LHCN-M2 (cell line): Measurements from ENCODE around the gene AHRR. TPM values are rescaled to one million over a fixed set of nuclear protein-coding genes. Genes with fewer than 3 reads are reported as not detected.
A peak's percentile ranks its signal among the peaks of the same experiment; 100 is the strongest.

ENCODE experiments used
- DNase-seq: peaks from one replicate; pipeline ENCODE4 v3.0.0-alpha.2; 2012; ENCODE audit warnings: low read depth
- total RNA-seq: library from RNA; depleted of rRNA; stranded (reverse); fragments of >200 nt; gene quantifications from 2 replicates; pipeline ENCODE4 v1.2.3, GENCODE V29; 2014

The AHRR gene
- total RNA-seq, 1 experiment from 2014 or later, result 52.0 TPM

DNA sequence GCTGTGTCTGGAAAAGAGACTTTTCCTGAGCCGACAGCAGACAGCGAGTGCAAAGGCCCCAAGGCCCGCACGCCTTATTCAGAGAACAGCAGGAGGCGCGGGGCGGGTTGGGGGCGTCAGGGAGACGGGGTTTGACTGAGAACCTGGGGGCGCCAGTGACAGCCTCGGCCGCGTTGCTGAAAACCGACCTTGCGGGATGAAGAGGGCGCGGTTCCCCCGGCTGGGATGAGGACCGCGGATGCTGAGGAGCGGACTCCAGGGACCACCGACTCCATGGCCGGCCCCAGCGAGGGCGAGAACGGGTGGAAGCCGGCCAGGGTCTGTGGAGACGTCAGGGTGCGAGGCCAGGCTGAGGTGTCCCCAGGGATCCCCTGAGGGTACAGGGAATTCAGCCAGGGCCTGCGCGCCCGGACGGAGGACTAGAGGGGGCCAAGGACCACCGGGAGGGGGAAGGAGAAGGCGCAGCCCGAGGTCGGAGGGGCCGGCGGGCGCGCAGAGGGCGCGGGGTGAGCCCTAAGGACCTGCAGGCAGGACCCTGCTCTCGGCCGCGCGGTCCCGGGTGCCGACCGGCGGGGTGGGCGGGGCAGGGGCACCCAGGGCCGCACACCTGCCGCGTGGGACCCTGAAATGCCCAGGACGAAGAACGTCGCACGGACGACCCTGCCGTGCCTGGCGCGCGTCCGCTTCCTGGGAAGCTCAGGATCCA lies 837 bp upstream of the AHRR start:
- DNase-seq, result no peak

DNA sequence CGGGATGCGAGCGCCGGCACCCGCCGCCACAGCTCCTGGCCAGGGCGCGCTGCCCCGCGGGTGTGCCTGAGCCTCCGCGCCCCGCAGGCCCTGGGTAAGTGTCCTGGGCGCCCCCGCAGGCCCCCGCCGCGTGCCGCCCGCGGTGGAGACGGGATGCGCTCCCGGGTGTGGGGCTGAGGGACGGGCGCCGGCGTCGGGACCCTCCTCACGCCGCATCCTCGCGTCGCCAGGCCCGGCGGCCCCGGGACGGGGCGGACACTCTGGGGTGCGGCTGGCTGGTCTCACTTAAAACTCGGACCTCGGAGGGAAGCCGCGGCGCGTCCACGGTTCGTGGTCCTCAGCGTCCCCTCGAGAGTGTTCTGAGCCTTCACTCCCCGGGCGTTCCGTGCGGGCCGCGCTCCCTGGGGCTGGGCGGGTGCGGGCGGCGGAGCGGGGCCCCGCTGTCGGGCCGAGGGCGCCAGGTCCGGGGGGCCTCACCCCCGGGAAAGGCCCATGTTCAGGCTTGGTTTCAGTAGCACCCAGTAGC lies 275 bp downstream of the AHRR start:
- DNase-seq, result no peak

DNA sequence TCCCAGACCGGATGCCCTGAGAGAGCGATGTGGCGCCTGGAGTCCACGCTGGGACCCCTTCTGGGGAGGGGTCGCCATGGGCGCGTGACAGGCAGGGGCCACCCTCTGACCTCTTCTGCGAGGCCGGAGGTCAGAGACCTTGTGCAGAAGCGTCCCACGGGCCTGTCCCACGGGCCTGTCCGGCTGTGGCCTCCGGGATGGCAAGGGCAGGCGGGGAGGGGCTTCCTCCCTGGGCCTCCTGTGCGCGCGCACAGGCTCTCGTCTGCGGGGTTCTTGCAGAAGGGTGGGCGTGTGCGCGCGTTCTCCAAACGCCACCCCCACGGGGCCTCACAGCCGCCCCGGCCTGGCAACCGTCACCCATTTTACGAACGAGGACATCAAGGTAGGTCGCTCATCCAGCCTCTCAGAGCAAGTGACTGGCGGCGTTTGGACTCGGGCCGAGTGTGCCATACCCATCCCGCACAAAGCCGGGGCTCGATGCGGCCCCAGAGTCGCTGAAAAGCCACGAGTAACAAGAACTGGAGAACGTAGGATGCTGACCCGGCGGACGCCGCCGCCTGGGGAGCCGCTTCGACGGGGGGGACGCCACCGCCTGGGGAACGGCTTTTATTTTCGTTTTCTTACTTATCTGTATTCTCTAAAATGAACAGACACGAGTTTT lies 897 bp downstream of the AHRR start:
- DNase-seq, result peak; percentile 40

DNA sequence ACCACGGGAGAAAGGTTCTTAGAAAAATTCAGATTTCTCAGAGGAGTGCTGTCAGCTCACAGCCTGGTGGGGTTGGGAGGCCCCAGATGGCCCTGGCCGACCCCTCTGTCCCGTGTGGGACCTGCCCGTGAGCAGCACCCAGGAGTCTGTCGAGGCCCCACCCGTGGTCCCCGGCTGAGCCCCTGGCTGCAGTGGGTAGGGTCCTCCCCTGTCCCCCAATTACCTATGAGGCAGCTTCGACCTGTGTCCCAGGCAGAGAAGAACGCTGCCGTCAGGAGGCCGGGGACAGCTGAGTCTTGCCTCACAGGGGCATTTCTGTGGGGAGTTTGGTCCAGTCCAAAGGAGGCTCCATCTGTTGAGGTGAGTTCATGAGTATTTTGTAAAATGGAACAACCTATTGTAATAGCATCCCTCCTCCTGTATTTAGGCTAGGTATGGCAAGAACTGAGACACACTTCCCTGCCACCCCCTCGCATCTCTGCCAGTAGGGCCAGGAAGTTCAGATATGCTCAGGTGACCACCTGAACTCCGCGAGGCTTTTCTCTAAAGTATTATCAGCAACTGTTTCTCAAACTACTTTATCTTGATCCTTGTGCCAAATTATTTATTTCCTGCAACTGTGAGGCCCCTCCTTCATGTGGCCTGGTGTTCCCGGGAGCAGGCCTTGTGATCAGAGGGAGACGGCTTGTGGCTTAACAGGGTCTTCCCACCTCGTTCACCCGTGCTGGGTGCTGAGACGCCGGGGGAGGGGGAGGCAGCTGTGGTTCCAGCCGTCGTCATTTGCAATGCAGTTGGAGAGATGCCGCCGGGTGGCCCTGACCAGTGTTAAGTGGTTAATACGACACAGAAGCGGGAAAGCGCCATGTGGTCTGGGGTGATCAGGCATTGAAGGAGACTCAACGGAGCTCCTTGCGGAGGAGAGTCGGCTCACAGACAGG lies 1.7 kb downstream of the AHRR start:
- DNase-seq, result no peak

DNA sequence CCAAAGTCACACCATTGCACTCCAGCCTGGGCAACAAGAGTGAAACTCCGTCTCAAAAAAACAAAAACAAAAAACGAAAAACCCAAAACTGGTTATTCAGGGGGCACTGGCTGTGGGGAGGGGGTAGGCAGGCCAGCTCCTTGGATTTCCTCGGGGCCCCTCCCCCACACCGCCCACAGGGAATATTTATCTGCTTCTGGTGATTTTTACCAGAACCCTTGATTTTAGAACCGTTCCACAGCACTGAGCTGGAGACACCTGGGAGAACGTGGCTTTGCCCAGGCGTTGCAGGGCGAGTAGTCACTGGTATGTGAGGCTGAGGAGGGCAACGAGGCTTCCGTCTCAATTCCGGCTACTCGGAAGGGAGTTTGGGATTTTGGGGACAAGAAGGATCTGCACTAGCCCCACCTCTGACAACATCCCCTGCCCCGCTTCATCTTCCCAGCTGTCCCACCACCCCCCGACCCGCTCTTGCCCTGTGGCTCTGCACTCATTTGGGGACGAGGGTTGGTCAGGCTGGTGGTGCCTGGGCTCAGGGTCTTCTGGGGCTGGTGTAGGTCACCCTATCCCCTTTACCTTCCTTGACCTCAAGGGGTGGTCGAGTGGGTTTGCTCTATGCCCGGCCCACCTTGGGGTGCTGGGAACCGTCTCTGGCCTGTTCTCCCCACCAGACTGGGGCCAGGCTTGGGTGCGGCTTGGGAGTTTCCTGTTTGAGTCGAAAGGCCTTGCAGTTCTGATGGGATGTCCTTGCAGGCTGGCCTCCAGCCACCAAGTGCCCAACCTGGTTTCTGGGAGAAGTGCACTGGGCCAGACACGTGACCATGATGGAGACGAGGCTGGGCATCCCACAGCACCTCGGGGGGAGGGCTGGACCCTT lies 3.5 kb downstream of the AHRR start:
- no peak for DNase-seq

DNA sequence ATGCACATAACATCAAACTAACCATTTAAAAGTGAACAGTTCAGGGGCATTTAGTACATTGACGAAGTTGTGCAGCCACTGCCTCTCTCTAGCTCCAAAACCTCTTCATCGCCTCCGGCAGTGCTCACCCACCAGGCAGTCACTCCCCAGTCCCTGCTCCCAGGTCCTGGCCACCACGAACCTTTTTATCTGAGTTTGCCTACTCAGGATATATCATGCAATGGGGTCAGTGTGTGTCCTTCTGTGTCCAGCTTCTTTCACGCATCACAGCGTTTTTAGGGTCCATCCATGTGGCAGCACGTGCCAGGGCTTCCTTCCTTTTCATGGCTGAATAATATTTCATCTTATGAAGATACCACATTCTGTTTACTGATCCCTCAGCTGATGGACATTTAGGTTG lies 4.6 kb downstream of the AHRR start:
- no peak for DNase-seq

DNA sequence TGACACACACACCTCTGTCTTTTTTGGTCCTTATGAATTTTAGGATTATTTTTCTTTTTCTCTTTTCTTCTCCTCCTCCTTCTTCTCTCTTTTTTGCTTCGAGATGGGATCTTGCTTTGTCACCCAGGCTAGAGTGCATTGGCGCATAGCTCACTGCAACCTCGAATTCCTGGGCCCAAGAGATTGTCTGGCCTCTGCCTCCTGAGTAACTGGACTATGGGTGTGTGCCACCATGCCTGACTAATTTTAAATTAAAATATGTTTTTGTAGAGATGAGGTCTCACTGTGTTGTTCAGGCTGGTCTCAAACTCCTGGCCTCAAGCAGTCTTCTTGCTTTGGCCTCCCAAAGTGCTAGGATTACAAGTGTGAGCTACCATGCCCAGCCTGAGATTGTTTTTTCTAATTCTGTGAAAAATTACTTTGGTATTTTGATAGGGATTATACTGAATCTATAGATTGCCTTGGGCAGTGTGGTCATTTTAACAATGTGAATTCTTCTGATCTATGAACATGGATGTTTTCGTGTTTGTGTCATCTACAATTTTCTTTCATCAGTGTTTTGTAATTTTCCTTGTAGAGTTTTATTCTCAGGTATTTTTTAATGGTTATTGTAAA lies 7.7 kb downstream of the AHRR start:
- DNase-seq, result no peak

DNA sequence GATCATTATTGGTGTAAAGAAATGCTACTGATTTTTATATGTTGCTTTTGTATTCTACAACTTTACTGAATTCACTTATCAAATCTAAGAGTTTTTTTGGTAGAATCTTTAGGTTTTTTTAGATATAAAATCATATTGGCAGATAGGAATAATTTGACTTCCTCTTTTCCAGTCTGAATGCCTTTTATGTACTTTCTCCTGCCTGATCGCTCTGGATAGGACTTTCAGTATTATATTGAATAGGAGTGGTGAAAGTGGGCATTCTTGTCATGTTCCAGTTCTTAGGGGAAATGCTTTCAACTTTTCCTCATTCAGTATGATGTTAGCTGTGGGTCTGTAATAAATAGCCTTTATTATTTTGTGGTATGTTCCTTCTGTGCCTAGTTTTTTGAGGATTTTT lies 8.3 kb downstream of the AHRR start:
- no peak for DNase-seq

DNA sequence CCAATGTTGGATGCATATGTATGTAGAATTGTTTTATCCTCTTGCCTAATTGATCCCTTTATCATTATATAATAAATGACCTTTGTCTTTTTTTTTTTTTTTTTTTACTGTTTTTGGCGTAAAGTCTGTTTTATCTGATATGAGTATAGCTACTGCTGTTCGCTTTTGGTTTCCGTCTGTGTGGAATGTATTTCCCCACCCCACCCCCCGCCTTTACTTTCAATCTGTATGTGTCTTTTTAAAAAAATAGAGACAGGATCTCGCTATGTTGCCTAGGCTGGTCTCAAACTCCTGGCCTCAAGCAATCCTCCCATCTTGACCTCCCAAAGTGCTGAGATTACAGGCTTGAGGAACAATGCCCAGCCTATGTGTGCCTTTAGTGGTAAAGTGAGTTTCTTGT lies 11.3 kb downstream of the AHRR start:
- DNase-seq, result no peak

DNA sequence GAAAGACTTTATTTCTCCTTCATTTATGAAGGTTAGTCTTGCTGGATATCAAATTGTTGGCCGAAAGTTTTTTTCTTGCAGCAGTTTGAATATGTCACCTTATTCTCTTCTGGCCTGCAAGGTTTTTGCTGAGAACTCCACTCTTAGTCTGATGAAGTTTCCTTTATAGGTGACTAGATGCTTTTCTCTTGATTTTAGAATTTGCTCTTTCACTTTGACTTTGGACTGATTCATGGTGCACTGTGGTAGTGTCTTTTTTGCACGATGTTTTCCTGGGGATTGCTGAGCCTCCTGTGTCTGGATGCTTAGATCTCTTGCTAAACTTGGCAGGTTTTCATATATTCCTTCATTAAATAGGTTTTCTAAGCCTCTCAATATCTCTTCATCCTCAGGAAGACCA lies 12.4 kb downstream of the AHRR start:
- DNase-seq, result no peak

DNA sequence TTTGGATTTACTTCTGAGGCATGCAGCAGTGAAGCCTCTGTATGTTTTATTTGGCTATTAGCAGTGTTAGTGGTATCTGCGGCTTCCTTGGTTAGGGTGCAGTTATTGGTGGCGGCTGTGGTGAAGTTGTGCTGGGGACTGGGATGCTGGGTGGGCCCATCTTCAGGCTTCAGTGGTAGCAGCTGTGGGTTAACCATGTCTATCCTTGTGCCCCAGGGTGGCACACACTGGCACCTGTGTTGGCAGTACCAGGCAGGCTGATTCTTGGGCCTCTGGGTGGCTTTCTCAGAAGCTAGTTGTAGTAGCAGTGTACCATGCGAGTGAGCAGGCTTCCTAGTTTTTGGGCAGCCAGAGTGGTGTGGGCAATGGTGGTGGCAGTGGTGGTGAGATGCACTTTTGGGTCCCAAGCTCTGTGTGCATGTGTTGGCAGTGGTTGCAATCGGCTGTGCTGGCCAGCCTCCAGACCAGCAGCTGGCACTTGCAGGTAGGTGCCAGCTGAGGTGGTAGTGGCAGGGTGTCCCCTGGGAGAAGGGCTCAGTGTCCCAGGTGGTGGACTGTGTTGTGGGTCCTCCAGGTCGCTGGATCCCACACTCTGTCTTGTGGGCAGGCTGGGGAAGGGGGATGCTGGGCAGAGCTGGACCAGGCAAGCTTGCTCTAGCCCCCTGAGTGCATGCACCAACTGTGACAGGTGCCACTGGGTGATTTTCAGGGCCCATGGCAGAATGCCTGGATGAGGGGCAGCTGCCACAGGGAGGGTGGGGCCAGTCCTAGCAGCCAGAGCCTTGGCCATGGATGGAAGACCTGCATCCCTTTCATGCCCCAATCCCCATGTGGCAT lies 13.6 kb downstream of the AHRR start:
- peak; percentile 55 for DNase-seq

DNA sequence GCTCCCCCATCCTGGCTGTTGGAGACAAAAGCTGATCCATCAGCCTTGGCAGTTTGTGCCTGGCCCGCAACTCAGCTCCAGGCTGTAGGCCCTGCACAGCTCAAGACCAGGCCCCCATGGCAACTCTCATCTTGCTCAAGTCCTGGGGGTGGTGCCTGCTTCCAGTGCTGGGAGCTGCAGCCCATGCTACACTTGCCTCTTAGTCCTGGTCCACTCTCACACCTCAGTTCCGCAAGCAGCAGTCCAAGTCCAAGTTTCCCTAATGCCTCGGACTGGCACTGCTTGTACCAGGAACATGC lies 14.2 kb downstream of the AHRR start:
- DNase-seq, result no peak

DNA sequence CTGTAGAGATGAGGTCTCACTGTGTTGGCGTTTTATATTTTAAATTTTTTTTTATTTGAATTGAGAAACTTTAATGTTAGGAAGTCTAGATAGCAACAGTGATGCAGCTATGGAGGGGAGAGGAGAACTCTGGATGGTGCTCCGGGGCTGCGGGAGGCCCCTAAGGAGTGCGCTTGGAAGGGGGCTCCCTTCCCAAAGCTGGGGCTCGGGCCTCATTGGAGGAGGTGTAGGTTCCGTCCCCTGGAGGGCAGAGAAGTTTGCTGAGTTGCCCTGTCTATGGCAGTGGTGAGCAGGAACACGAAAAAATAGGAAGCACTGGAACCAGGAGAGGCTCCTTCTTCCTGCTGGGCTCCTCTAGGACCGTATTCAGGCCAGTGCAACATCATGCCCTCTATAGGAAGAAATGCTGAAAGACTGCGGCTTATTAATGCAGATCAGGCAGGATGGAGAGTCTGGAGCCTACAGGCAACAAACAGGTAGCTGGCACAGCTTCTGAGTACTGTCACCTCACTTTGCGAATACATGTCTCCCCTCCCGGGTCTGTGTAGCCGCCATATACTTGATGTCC lies 16.1 kb downstream of the AHRR start:
- no peak for DNase-seq

DNA sequence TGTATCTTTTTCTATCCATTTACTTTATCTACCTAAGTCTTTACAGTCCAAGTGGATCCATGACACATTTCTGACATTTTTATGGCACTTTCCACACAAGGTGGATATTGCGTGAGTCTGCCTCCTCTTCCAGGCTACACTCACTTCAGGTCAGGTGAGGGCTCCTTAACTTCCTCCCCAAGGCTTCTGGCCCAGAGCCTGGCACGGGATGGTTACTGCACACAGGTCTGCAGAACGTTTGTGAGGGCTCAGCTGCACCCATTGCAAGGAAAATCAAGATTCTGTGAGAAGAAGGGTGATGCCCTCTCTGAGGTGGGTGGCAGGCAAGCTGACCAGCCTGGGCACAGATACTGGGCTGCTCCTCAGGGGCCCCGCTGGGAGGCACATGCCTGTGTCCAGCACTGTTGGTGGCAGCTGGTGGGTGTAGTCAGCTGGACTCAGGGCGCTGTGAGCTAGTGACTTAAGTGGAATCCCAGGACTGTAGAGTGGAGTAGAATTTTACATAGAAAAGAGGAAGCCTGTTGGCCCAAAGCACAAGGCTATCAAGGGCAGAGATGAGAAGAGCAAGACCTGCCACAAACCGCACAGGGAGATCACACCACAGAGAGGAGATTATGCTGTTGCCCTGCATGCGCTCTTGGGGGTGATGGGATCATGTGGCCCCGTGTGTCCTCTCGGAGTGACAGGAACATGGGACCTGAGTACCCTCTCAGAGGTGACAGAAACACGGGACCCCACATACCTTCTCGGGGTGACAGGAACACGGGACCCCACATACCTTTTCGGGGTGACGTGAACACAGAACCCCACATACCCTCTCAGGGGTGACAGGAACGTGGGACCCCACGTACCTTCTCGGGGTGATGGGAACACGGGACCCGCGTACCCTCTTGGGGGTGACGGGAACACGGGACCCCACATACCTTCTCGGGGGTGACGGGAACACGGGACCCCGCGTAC lies 21.3 kb downstream of the AHRR start:
- no peak for DNase-seq

DNA sequence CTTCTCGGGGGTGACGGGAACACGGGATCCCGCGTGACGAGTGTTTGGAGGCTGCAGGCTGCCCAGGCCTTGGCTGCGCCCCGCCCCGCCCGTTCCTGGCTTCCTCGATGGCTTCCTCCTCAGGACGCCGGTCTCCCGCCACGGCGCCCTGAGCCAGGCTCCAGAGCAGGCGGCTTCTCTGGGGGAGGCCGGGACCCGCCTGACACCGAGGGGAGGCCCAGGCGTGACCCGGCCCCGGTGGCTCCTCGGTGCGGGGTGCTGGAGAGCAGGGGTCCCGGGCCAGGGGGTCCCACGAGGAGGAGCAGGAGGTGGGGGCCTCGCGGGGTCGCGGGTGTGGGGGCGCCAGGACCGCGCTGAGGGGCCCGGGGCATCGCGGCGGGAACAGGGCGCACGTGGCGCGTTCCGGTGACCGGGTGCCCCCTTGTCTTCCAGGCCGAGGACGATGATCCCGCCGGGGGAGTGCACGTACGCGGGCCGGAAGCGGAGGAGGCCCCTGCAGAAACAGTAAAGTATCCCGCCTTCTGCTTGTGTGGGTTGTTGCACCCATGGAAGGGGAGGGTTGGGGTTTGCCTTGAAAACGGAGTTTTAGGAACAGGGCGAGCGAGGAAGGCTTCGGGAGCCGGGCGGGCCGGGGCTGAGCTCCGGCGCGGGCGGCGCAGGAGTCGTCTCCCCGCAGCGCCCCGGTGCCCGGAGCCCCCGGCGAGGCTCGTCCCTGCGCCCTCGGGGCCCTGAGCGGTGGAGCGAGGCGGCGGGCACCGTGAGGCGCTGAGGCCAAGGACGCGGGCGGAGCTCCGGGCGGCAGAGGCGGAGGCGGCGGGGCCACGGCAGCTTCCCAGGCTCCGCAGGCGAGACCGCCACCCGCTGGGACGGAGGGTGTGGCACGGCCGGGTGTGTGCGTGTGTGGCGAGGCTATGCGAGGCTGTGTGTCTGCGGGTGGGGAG lies 22.2 kb downstream of the AHRR start:
- peak; percentile 30 for DNase-seq

DNA sequence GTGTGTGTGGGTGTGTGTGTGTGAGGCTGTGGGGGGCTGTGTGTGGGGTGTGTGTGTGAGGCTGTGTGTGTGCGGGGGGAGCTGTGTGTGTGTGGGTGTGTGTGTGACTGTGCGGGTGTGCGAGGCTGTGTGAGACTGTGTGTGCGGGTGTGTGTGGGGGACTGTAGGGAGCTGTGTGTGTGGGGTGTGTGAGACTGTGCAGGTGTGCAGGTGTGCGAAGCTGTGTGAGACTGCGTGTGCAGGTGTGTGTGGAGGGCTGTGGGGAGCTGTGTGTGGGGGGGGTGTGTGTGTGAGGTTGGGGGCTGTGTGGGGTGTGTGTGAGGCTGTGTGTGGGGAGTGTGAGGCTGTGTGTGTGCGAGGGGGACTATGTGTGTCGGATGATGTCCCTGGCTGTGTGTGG lies 23.2 kb downstream of the AHRR start:
- DNase-seq, result no peak
